Measurements from ENCODE around the gene FAN1. TPM values are rescaled to one million over a fixed set of nuclear protein-coding genes. Genes with fewer than 3 reads are reported as not detected.

Gene FAN1
- total and polyA plus RNA-seq, 2 of the 13 experiments (the other 11 are each of a cell fraction or from before 2014, with no cell fraction given), result 10.8 to 20.1 TPM

GRCh38 chr15:30933293-30933692 lies 29.6 kb downstream of the FAN1 start (continued):
- TF ChIP-seq, protein P1, sequence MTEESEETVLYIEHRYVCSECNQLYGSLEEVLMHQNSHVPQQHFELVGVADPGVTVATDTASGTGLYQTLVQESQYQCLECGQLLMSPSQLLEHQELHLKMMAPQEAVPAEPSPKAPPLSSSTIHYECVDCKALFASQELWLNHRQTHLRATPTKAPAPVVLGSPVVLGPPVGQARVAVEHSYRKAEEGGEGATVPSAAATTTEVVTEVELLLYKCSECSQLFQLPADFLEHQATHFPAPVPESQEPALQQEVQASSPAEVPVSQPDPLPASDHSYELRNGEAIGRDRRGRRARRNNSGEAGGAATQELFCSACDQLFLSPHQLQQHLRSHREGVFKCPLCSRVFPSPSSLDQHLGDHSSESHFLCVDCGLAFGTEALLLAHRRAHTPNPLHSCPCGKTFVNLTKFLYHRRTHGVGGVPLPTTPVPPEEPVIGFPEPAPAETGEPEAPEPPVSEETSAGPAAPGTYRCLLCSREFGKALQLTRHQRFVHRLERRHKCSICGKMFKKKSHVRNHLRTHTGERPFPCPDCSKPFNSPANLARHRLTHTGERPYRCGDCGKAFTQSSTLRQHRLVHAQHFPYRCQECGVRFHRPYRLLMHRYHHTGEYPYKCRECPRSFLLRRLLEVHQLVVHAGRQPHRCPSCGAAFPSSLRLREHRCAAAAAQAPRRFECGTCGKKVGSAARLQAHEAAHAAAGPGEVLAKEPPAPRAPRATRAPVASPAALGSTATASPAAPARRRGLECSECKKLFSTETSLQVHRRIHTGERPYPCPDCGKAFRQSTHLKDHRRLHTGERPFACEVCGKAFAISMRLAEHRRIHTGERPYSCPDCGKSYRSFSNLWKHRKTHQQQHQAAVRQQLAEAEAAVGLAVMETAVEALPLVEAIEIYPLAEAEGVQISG (CRISPR knock-in tag; IDR thresholded peaks at IDR 0.05), result no peak

- CTCF ChIA-PET (ENCODE audit: low intra/inter-chr PET ratio, low total read pairs), result no interaction called here
- DNase-seq (ENCODE audit: low spot score), result no peak
- 94% methylated on average over 7 of the region's 7 CpGs for WGBS (ENCODE audit: low lambda C conversion rate)
- H3K36me3 ChIP-seq (replicated peaks in 1 of 2; ENCODE audit: control insufficient read depth in 1 of 2, insufficient read depth in 2 of 2, low read length in 2 of 2), result peaks cover 19 to 76% of the 10 kb centered on the region in 2 experiments
- H3K9ac ChIP-seq (ENCODE audit: insufficient read depth, low read depth, low read length), result no peak overlapping the region
- no peak for FAIRE-seq
- no peak overlapping the region for H3K27ac ChIP-seq (ENCODE audit: extremely low read length, insufficient read depth, low read length)
- no peaks in the 10 kb centered on the region for H4K20me1 ChIP-seq (ENCODE audit: insufficient read depth, low read length)
- ATAC-seq, result no peak
- no peaks in the 10 kb centered on the region for H3K4me1 ChIP-seq (ENCODE audit: insufficient read depth, low read length)
- no peak for TF ChIP-seq NFE2L2 (IDR thresholded peaks at IDR 0.05; ENCODE audit: low read length)
- TF ChIP-seq SMAD1 (CRISPR knock-in tag; IDR thresholded peaks at IDR 0.05; ENCODE audit: borderline replicate concordance, low read depth), result no peak
- TF ChIP-seq SMAD3 (CRISPR knock-in tag; IDR thresholded peaks at IDR 0.05), result no peak
- TF ChIP-seq ATF4 (CRISPR knock-in tag; IDR thresholded peaks at IDR 0.05), result no peak
- TF ChIP-seq KAT7 (CRISPR knock-in tag; IDR thresholded peaks at IDR 0.05; ENCODE audit: borderline replicate concordance), result no peak
- TF ChIP-seq MIXL1 (CRISPR knock-in tag; IDR thresholded peaks at IDR 0.05), result no peak
- TF ChIP-seq ZNF816 (CRISPR knock-in tag; IDR thresholded peaks at IDR 0.05; ENCODE audit: borderline replicate concordance), result no peak
- TF ChIP-seq RBFOX2 (IDR thresholded peaks at IDR 0.05; ENCODE audit: low read depth, low read length), result no peak
- no peak for TF ChIP-seq ZNF740 (CRISPR knock-in tag; IDR thresholded peaks at IDR 0.05)
- TF ChIP-seq TBX2 (CRISPR knock-in tag; IDR thresholded peaks at IDR 0.05; ENCODE audit: borderline replicate concordance), result no peak
- no peak for TF ChIP-seq TOE1 (CRISPR knock-in tag; IDR thresholded peaks at IDR 0.05)
- TF ChIP-seq ZNF629 (CRISPR knock-in tag; conservative IDR thresholded peaks at IDR 0.05), result no peak
- TF ChIP-seq ZNF354B (CRISPR knock-in tag; IDR thresholded peaks at IDR 0.05), result no peak
- no peak for TF ChIP-seq POGZ (CRISPR knock-in tag; IDR thresholded peaks at IDR 0.05)
- no peak for TF ChIP-seq CSRNP2 (CRISPR knock-in tag; conservative IDR thresholded peaks at IDR 0.05; ENCODE audit: low read depth)
- no peak for TF ChIP-seq HNRNPH1 (optimal IDR thresholded peaks at IDR 0.05; ENCODE audit: low read depth, low read length)
- TF ChIP-seq MXI1 (IDR thresholded peaks at IDR 0.05; ENCODE audit: borderline replicate concordance, low read depth, low read length), result no peak
- no peak for TF ChIP-seq TGIF2 (CRISPR knock-in tag; IDR thresholded peaks at IDR 0.05)
- H3K4me3 ChIP-seq (replicated peaks in 1 of 3; ENCODE audit: insufficient read depth in 1 of 3, low read depth in 2 of 3, low read length in 3 of 3), result no peak overlapping the region
- no peak overlapping the region for H2AFZ ChIP-seq (ENCODE audit: low read length)
- H3K27me3 ChIP-seq (ENCODE audit: control insufficient read depth in 1 of 2, insufficient read depth in 2 of 2, low read length in 2 of 2), result no peaks in the 10 kb centered on the region
- no peaks in the 10 kb centered on the region for H3K9me3 ChIP-seq (ENCODE audit: low read length)
- intact Hi-C loops (cut with micrococcal nuclease; ENCODE audit: unreplicated experiment) (no loop called here), in situ Hi-C loops (cut with HindIII; ENCODE audit: extremely low pct_ligation_motif_present, low pct_unique_long_range_greater_than_20kb) (no loop called here)
- no peak overlapping the region for H3K4me2 ChIP-seq (ENCODE audit: low read depth, low read length)
- POLR2A ChIA-PET, result no interaction called here
- H3K79me2 ChIP-seq (ENCODE audit: insufficient read depth, low read length), result no peaks in the 10 kb centered on the region
- no TSS peak for BruUV-seq (replicated peaks)
Measured at GRCh38 chr15:30939161-30939560, 35.4 kb downstream of the FAN1 start.
